Keratinocyte (primary cell): ENCODE results near the gene SLC29A2. TPM values are rescaled to one million over a fixed set of nuclear protein-coding genes. Genes with fewer than 3 reads are reported as not detected.

Source experiments
- DNase-seq: peaks from one replicate; pipeline ENCODE4 v3.0.0-alpha.2; 2011; ENCODE audit warnings: low read depth, missing footprints, low spot score
- FAIRE-seq: peaks from 2 replicates; lab custom pipeline; 2011; peaks lifted over from hg19 to GRCh38; lab: Jason Lieb, UNC
- H2AFZ ChIP-seq: 2 replicates; pipeline ENCODE4 v1.6.0; 2012; ENCODE audit warnings: low read length, control low read depth, inconsistent platforms; ENCODE audit not compliant: control insufficient read depth
- H3K27ac ChIP-seq: 2 replicates; pipeline ENCODE4 v1.5.1; 2011; ENCODE audit warnings: low read length; ENCODE audit not compliant: control insufficient read depth, insufficient read depth
- H3K27me3 ChIP-seq: 3 replicates; pipeline ENCODE4 v1.6.0; 2011; ENCODE audit warnings: low read length; ENCODE audit not compliant: control insufficient read depth, insufficient read depth; ENCODE audit errors: extremely low read depth
- H3K36me3 ChIP-seq, 2 experiments: 2 replicates in 1 of 2; 3 replicates in 1 of 2; pipeline ENCODE4 v1.5.1; 2011; ENCODE audit warnings: low read length in 2 of 2, mild to moderate bottlenecking in 1 of 2; ENCODE audit not compliant: control insufficient read depth in 2 of 2, insufficient read depth in 2 of 2; ENCODE audit errors: extremely low read depth in 1 of 2
- H3K4me1 ChIP-seq: 3 replicates; pipeline ENCODE4 v1.5.1; 2011; ENCODE audit warnings: low read length; ENCODE audit not compliant: control insufficient read depth, insufficient read depth; ENCODE audit errors: extremely low read depth
- H3K4me2 ChIP-seq: 3 replicates; pipeline ENCODE4 v1.6.0; 2011; ENCODE audit warnings: low read depth, low read length; ENCODE audit not compliant: control insufficient read depth, insufficient read depth; ENCODE audit errors: extremely low read depth
- H3K4me3 ChIP-seq, 3 experiments: fragments of 200-600 bp in 1 of 3; sonication (generic) in 1 of 3; 2 replicates in 2 of 3; 3 replicates in 1 of 3; pipeline ENCODE4 v1.5.1; 2011 to 2016; ENCODE audit warnings: low read length in 3 of 3, mild to moderate bottlenecking in 3 of 3, control low read depth in 2 of 3, inconsistent platforms in 1 of 3, low read depth in 1 of 3, mixed read lengths in 1 of 3, mixed run types in 1 of 3, moderate library complexity in 1 of 3; ENCODE audit not compliant: control insufficient read depth in 2 of 3, insufficient read depth in 2 of 3; ENCODE audit errors: extremely low read depth in 1 of 3
- H3K79me2 ChIP-seq: 2 replicates; pipeline ENCODE4 v1.6.0; 2012; ENCODE audit warnings: low read length; ENCODE audit not compliant: control insufficient read depth, insufficient read depth
- H3K9ac ChIP-seq: 3 replicates; pipeline ENCODE4 v1.6.0; 2011; ENCODE audit warnings: low read length; ENCODE audit not compliant: control insufficient read depth, insufficient read depth; ENCODE audit errors: extremely low read depth
- H3K9me1 ChIP-seq: 3 replicates; pipeline ENCODE4 v1.6.0; 2011; ENCODE audit warnings: low read length; ENCODE audit not compliant: control insufficient read depth, insufficient read depth; ENCODE audit errors: extremely low read depth
- H3K9me3 ChIP-seq: 2 replicates; pipeline ENCODE4 v1.5.1; 2012; ENCODE audit warnings: low read depth, low read length; ENCODE audit not compliant: control insufficient read depth
- H4K20me1 ChIP-seq: 3 replicates; pipeline ENCODE4 v1.6.0; 2011; ENCODE audit warnings: low read length; ENCODE audit not compliant: control insufficient read depth, insufficient read depth; ENCODE audit errors: extremely low read depth
- EZH2 ChIP-seq: IDR thresholded peaks from one replicate; pipeline ENCODE4 v1.6.1; 2012; ENCODE audit warnings: inconsistent platforms, mild to moderate bottlenecking, low read length, moderate library complexity
- dilution Hi-C: fragments of 300-500 bp; cut with MboI; formaldehyde crosslinking; loops from one replicate; pipeline ENCODE4 v1.7.0; 2020; ENCODE audit warnings: low sequenced_read_pairs; ENCODE audit not compliant: extremely low pct_ligation_motif_present
- polyA plus RNA-seq, 5 experiments: library from polyadenylated mRNA; depleted of rRNA in 3 of 5; stranded (reverse) in 3 of 5; stranded (forward) in 1 of 5; unstranded in 1 of 5; fragments of >200 nt; gene quantifications; 1 replicate in 1 of 5; 2 replicates in 3 of 5; 3 replicates in 1 of 5; pipeline versions ENCODE4 v1.2.1 to v1.2.3, GENCODE V29; 2011 to 2012; ENCODE audit warnings: missing spikeins in 2 of 5, low read depth in 1 of 5, low replicate concordance in 1 of 5
- TF ChIP-seq, protein P1 (sequence below), 3 experiments: IDR thresholded peaks in 1 of 3; conservative IDR thresholded peaks in 1 of 3; optimal IDR thresholded peaks in 1 of 3; 2 replicates in 2 of 3; 3 replicates in 1 of 3; pipeline versions ENCODE3 to v1.5.1; 2011; ENCODE audit warnings: low read length in 3 of 3, mild to moderate bottlenecking in 3 of 3, moderate library complexity in 2 of 3, control low read depth in 1 of 3, inconsistent platforms in 1 of 3; ENCODE audit not compliant: insufficient read depth in 2 of 3; ENCODE audit errors: extremely low read depth in 1 of 3

The SLC29A2 gene
- polyA plus RNA-seq, 1 donor (not counting 4 experiments of a cell fraction or from before 2014, with no cell fraction given): 1.7 TPM

DNA sequence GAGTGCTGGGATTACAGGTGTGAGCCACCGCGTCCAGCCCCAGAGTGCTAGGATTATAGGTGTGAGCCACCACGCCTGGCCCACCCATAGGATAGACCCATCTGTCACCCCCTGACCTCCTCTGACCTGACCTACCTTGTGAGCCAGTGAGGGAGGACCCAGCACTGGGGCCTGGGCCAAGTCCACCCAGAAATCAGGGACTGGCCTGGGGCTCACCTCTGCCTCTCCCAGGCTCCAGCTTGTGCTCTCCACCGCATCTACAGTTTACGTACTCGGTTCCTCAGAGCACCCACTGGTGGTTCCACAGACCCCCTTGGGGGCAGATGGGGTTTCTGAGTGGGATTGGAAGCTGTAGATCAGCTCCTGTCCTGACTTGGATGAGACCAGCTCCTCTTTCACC lies 6.4 kb downstream of the SLC29A2 start:
- no peak overlapping the region for H2AFZ ChIP-seq
- no peaks in the 10 kb centered on the region for H3K27me3 ChIP-seq
- no peak for FAIRE-seq
- peaks cover 1% of the 10 kb centered on the region for H3K4me1 ChIP-seq
- H3K9me1 ChIP-seq: no peaks in the 10 kb centered on the region
- no peak overlapping the region for H3K4me2 ChIP-seq
- no peak overlapping the region for H3K27ac ChIP-seq
- H3K9me3 ChIP-seq: no peaks in the 10 kb centered on the region
- no peak for DNase-seq
- peaks cover 3% of the 10 kb centered on the region for H4K20me1 ChIP-seq
- no peaks in the 10 kb centered on the region for H3K79me2 ChIP-seq
- no peak overlapping the region for H3K9ac ChIP-seq
- dilution Hi-C loops: no loop called here
- peaks cover 0 to 5% of the 10 kb centered on the region in 2 experiments for H3K36me3 ChIP-seq
- H3K4me3 ChIP-seq: no peak overlapping the region
- TF ChIP-seq EZH2: no peak
- TF ChIP-seq, protein P1, sequence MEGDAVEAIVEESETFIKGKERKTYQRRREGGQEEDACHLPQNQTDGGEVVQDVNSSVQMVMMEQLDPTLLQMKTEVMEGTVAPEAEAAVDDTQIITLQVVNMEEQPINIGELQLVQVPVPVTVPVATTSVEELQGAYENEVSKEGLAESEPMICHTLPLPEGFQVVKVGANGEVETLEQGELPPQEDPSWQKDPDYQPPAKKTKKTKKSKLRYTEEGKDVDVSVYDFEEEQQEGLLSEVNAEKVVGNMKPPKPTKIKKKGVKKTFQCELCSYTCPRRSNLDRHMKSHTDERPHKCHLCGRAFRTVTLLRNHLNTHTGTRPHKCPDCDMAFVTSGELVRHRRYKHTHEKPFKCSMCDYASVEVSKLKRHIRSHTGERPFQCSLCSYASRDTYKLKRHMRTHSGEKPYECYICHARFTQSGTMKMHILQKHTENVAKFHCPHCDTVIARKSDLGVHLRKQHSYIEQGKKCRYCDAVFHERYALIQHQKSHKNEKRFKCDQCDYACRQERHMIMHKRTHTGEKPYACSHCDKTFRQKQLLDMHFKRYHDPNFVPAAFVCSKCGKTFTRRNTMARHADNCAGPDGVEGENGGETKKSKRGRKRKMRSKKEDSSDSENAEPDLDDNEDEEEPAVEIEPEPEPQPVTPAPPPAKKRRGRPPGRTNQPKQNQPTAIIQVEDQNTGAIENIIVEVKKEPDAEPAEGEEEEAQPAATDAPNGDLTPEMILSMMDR (optimal IDR thresholded peaks at IDR 0.05 in 1 of 3, IDR thresholded peaks at IDR 0.05 in 1 of 3, conservative IDR thresholded peaks at IDR 0.05 in 1 of 3; ENCODE audit: extremely low read depth in 1 of 3, insufficient read depth in 2 of 3, low read length in 3 of 3): no peak

DNA sequence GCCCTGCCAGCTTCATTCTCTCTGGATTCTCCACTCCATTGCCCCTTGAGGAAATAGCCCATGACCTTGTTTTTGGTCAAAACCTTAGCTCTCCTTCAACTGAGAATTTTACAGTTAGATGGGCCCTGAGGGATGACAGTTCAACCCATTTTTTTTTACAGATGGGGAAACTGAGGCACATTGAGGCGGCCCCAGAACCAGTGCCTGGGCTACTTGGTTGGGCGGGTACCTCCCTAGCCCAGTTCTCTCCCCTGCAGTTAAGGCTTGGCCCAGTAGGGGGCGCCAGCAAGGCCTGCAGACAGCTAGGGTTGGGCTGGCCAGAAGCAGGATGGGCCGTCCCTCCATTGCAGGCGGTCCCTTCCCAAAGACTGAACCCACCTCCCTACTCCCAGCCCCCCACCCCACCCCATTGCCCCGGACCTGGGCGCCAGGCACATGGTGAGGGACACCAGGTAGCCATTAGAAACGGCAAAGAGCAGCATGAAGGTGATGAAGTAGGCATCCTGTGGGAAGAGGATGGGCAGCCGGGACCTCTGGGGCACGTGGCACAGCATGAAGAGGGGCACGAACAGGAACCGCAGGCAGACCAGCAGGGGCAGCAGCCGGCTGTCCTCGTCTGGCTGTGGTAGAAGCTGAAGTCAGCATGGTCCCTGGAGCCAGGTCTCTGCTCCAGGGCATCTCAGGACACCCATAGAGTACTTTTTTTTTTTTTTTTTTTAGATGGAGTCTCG lies 7.6 kb downstream of the SLC29A2 start:
- no peaks in the 10 kb centered on the region for H3K4me1 ChIP-seq
- no peaks in the 10 kb centered on the region for H3K79me2 ChIP-seq
- peaks cover 3% of the 10 kb centered on the region for H4K20me1 ChIP-seq
- H2AFZ ChIP-seq: no peak overlapping the region
- FAIRE-seq (no peak), DNase-seq (no peak)
- H3K4me3 ChIP-seq: no peak overlapping the region
- H3K9ac ChIP-seq: no peak overlapping the region
- TF ChIP-seq EZH2: no peak
- TF ChIP-seq, protein P1 (optimal IDR thresholded peaks at IDR 0.05 in 1 of 3, IDR thresholded peaks at IDR 0.05 in 1 of 3, conservative IDR thresholded peaks at IDR 0.05 in 1 of 3; ENCODE audit: extremely low read depth in 1 of 3, insufficient read depth in 2 of 3, low read length in 3 of 3): peak; percentile 72 to 87 (median 85)
- H3K4me2 ChIP-seq: no peak overlapping the region
- peaks cover 0 to 5% of the 10 kb centered on the region in 2 experiments for H3K36me3 ChIP-seq
- no peaks in the 10 kb centered on the region for H3K27me3 ChIP-seq
- H3K9me3 ChIP-seq: no peaks in the 10 kb centered on the region
- dilution Hi-C loops: no loop called here
- no peak overlapping the region for H3K27ac ChIP-seq
- H3K9me1 ChIP-seq: no peaks in the 10 kb centered on the region
